Measurements from ENCODE around the gene TPSD1.

GRCh38 chr16:1265826-1266225 is 10.0 kb downstream of the TPSD1 start:
- TF ChIP-seq, protein P1, sequence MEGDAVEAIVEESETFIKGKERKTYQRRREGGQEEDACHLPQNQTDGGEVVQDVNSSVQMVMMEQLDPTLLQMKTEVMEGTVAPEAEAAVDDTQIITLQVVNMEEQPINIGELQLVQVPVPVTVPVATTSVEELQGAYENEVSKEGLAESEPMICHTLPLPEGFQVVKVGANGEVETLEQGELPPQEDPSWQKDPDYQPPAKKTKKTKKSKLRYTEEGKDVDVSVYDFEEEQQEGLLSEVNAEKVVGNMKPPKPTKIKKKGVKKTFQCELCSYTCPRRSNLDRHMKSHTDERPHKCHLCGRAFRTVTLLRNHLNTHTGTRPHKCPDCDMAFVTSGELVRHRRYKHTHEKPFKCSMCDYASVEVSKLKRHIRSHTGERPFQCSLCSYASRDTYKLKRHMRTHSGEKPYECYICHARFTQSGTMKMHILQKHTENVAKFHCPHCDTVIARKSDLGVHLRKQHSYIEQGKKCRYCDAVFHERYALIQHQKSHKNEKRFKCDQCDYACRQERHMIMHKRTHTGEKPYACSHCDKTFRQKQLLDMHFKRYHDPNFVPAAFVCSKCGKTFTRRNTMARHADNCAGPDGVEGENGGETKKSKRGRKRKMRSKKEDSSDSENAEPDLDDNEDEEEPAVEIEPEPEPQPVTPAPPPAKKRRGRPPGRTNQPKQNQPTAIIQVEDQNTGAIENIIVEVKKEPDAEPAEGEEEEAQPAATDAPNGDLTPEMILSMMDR (IDR thresholded peaks at IDR 0.05): no peak
- TF ChIP-seq NFYB (CRISPR knock-in tag; conservative IDR thresholded peaks at IDR 0.05; ENCODE audit: low read depth): no peak
- TF ChIP-seq ARID4B (CRISPR knock-in tag; IDR thresholded peaks at IDR 0.05; ENCODE audit: borderline replicate concordance): no peak
- TF ChIP-seq, protein P2, sequence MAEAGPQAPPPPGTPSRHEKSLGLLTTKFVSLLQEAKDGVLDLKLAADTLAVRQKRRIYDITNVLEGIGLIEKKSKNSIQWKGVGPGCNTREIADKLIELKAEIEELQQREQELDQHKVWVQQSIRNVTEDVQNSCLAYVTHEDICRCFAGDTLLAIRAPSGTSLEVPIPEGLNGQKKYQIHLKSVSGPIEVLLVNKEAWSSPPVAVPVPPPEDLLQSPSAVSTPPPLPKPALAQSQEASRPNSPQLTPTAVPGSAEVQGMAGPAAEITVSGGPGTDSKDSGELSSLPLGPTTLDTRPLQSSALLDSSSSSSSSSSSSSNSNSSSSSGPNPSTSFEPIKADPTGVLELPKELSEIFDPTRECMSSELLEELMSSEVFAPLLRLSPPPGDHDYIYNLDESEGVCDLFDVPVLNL (CRISPR knock-in tag; IDR thresholded peaks at IDR 0.05; ENCODE audit: borderline replicate concordance, low read depth): no peak
- TF ChIP-seq SP1 (CRISPR knock-in tag; conservative IDR thresholded peaks at IDR 0.05): no peak
- no peak for TF ChIP-seq FOXP4 (CRISPR knock-in tag; IDR thresholded peaks at IDR 0.05)
- TF ChIP-seq, protein P3, sequence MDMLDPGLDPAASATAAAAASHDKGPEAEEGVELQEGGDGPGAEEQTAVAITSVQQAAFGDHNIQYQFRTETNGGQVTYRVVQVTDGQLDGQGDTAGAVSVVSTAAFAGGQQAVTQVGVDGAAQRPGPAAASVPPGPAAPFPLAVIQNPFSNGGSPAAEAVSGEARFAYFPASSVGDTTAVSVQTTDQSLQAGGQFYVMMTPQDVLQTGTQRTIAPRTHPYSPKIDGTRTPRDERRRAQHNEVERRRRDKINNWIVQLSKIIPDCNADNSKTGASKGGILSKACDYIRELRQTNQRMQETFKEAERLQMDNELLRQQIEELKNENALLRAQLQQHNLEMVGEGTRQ (CRISPR knock-in tag; IDR thresholded peaks at IDR 0.05): no peak
- TF ChIP-seq MAX (CRISPR knock-in tag; IDR thresholded peaks at IDR 0.05): no peak
- TF ChIP-seq FOXJ3 (CRISPR knock-in tag; IDR thresholded peaks at IDR 0.05; ENCODE audit: borderline replicate concordance): no peak
- no peak for TF ChIP-seq TEAD4 (CRISPR knock-in tag; IDR thresholded peaks at IDR 0.05)
- no peak for TF ChIP-seq ETV6 (CRISPR knock-in tag; IDR thresholded peaks at IDR 0.05)
- TF ChIP-seq JUN (CRISPR knock-in tag; IDR thresholded peaks at IDR 0.05): no peak

Measured in WTC11 (cell line).